ENCODE data around the gene SLC48A1.

SLC48A1 gene

DNA sequence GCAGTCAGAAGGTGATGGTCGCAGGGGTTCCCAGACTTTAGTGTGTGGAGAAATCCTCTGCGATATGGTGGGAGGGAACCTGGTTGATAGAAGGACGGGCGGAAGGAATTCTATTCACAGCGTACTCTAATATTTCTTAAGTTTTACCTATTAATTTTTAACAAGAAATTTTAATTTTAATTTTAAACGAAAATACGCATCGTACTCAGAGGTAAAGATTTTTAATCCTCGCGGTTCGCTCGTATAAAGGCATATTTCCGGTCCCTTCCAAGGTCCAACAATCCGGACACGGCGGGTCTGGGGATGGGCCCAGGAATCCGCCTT, 338 bp upstream of the SLC48A1 start:
- H3K4me1 ChIP-seq = peaks cover 0 to 60% (median 47%) of the 10 kb centered on the region in 4 donors
- DNase-seq = no peak
- TF ChIP-seq, protein P1, sequence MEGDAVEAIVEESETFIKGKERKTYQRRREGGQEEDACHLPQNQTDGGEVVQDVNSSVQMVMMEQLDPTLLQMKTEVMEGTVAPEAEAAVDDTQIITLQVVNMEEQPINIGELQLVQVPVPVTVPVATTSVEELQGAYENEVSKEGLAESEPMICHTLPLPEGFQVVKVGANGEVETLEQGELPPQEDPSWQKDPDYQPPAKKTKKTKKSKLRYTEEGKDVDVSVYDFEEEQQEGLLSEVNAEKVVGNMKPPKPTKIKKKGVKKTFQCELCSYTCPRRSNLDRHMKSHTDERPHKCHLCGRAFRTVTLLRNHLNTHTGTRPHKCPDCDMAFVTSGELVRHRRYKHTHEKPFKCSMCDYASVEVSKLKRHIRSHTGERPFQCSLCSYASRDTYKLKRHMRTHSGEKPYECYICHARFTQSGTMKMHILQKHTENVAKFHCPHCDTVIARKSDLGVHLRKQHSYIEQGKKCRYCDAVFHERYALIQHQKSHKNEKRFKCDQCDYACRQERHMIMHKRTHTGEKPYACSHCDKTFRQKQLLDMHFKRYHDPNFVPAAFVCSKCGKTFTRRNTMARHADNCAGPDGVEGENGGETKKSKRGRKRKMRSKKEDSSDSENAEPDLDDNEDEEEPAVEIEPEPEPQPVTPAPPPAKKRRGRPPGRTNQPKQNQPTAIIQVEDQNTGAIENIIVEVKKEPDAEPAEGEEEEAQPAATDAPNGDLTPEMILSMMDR (IDR thresholded peaks at IDR 0.05) = no peak

DNA sequence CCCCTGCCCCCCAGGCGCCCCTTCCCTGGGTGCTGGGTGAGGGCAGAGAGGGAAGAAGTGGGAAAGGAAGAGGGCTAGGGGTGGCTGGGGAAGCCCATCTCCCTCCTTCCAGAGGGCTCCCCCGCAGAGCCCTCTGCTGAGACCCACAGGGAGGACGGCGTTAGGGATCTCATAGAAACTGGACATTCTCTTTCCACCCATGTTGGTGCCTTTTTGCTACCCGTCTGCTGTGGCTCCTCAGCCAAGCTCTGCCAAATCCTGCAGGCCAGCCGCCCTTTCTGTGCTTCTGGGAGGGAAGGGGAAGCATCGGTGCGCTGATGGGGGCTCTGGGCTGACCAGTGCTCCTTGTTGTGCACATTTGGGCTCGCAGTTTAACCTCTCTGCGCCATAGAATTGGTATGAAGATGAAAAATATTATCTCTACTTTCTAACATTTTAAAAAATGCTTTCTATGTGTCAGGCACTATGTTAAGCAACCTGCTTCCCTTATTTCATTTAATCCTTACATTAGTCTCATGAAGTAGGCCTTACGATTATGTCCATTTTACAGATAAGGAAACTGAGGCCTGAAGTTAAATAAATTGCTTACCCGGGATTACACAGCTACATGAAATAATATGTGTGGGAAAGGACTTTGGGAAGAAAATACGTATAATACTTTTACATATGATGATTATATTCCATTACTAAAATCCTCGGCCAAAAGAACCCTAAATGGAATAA, 981 bp downstream of the SLC48A1 start:
- TF ChIP-seq, protein P1 (IDR thresholded peaks at IDR 0.05) = no peak
- Histone ChIP-seq H3K9me3 (no peaks in the 10 kb centered on the region), H3K27me3 (no peaks in the 10 kb centered on the region), H3K4me1 (peaks cover 0 to 72% (median 59%) of the 10 kb centered on the region in 4 donors), H3K36me3 (no peaks in the 10 kb centered on the region), H3K27ac (peak overlapping the region; percentile 80 to 87), H3K4me3 (peak overlapping the region; percentile 74 to 96)
- intact Hi-C loops (cut with DNase I; ENCODE audit: low total_unique reads) = loop anchor here (5.0 kb wide), 1 partner anchor 57 kb away; no protein-coding TSS in a partner anchor
- DNase-seq = no peak

More for the DNA sequence above, 338 bp upstream of the SLC48A1 start:
- H3K9me3 ChIP-seq = no peaks in the 10 kb centered on the region
- intact Hi-C loops (cut with DNase I; ENCODE audit: low total_unique reads) = loop anchor here (5.0 kb wide), 1 partner anchor 55 kb away; no protein-coding TSS in a partner anchor
- H3K27me3 ChIP-seq = no peaks in the 10 kb centered on the region
- peak overlapping the region; percentile 80 to 87 for H3K27ac ChIP-seq
- peak overlapping the region; percentile 74 to 96 for H3K4me3 ChIP-seq
- H3K36me3 ChIP-seq = no peaks in the 10 kb centered on the region

DNA sequence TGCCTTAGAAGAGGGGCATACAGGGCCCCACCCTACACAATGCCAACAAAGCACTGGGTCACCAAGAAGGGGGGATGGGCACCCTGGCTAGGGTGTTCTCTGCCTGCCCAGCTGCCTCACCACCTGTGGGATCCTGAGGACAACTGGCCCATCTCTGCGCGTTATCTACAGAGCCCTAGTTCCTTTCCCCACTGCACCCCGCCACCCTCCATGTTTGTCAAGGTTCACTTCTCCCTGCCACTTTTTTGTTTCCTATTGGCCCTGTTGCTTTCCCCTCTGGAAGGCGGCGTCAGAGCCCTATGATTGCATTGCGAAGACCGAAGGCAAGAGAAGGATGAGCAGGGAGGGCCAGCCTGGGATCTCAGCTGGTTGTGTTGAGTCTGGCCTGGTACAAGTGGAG, 1.6 kb downstream of the SLC48A1 start:
- Histone ChIP-seq H3K4me3 (no peak overlapping the region), H3K36me3 (no peaks in the 10 kb centered on the region), H3K27me3 (no peaks in the 10 kb centered on the region), H3K27ac (peak overlapping the region; percentile 55 to 87), H3K4me1 (peaks cover 0 to 77% (median 66%) of the 10 kb centered on the region in 4 donors), H3K9me3 (no peaks in the 10 kb centered on the region)
- TF ChIP-seq, protein P1 (IDR thresholded peaks at IDR 0.05) = no peak
- DNase-seq = no peak
- intact Hi-C loops (cut with DNase I; ENCODE audit: low total_unique reads) = loop anchor here (5.0 kb wide), 2 partner anchors 32 to 57 kb away; no protein-coding TSS in a partner anchor

DNA sequence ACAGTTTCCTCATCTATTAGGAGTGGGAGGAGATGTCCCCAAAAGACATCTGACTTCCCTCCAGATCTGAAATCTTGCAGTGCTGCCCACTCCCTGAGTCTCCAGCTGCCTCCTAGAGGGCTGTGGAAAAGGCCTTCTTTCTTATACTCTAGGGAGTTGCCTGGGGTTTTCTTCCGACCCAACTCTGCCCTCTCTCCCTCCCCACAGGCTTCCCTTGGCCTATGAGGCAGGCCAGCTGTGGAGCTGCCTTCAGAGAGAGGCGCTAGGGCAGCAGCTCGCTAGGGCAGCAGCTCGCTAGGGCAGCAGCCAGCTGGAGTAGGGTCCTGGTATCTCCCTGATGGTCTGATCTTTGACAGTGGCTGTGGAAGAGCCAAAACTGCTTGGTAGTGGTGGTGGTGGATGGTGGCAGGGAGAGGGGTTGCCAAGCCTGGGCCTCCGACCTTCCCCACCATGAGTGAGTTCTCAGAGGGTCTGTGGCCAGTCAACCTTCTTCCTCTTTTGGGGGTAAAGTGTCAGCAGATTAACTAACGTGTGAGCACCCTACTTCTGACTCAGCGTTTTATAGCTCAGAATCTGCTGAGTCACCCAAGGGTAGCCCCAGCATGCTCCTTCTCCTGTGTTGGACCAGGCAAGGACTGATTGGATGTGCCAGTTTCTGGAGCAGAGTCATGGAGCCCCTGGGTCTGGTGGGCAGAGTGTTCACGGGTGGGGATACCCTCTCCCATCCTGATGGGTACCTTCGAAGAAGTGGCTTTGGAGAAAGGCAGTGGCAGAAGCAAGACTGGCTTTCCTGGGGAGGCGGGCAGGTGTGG, 2.3 kb downstream of the SLC48A1 start:
- TF ChIP-seq, protein P1 (IDR thresholded peaks at IDR 0.05) = no peak
- Histone ChIP-seq H3K4me3 (no peak overlapping the region), H3K4me1 (peaks cover 0 to 73% (median 65%) of the 10 kb centered on the region in 4 donors), H3K9me3 (no peaks in the 10 kb centered on the region), H3K36me3 (no peaks in the 10 kb centered on the region), H3K27ac (peak overlapping the region; percentile 55 to 87), H3K27me3 (no peaks in the 10 kb centered on the region)
- DNase-seq = no peak
- intact Hi-C loops (cut with DNase I; ENCODE audit: low total_unique reads) = loop anchor here (5.0 kb wide), 1 partner anchor 33 kb away; no protein-coding TSS in a partner anchor

DNA sequence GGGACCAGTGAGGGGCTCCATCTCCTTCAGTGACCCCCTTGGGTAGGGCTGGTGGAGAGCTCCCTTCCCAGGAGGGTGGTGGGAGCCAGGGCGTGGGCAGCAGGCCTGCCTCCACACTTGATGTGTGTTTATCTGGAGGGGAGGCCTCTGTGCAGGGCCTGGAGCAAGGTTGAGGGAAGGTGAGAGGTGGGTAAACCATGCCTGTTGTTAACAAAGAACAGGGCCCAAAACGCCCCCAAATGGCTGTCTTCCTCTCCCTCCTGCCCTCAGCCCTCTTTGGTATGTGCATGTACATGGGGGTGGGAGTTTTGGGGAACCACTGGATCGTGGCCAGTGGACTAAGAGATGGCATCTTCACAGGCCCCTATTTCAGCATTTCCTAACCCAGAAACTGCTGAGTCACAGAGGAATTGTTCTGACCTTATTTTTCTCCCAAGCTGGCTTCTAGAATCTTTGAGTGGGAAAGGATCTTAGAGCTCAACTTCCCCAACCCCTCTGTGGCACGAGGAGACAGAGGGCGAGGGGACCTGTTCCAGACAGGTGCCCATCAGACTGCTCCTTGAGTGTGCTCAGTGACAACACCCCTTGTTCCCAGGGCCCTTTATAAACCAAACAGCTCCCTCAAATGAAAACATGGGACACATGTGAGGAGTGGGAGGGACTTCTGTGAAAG, 3.6 kb downstream of the SLC48A1 start:
- H3K9me3 ChIP-seq = no peaks in the 10 kb centered on the region
- intact Hi-C loops (cut with DNase I; ENCODE audit: low total_unique reads) = loop anchor here (5.0 kb wide), 1 partner anchor 34 kb away; no protein-coding TSS in a partner anchor
- TF ChIP-seq, protein P1 (IDR thresholded peaks at IDR 0.05) = no peak
- peaks cover 0 to 11% (median 8%) of the 10 kb centered on the region in 3 donors for H3K36me3 ChIP-seq
- H3K27me3 ChIP-seq = no peaks in the 10 kb centered on the region
- H3K4me1 ChIP-seq = peaks cover 0 to 72% (median 63%) of the 10 kb centered on the region in 4 donors
- no peak for DNase-seq
- no peak overlapping the region for H3K4me3 ChIP-seq
- H3K27ac ChIP-seq = peak overlapping the region; percentile 55 to 87
